Measurements from ENCODE around the gene HAPLN3.

- TF ChIP-seq CTCF (IDR thresholded peaks at IDR 0.05): peak; percentile 34 to 61 (median 50)
- TF ChIP-seq POLR2A (IDR thresholded peaks at IDR 0.05): no peak
Measured at GRCh38 chr15:88834211-88834812, 61.0 kb downstream of the HAPLN3 start.
